H1 (cell line): ENCODE results near the gene PERCC1. TPM values are rescaled to one million over a fixed set of nuclear protein-coding genes. Genes with fewer than 3 reads are reported as not detected.

ENCODE experiments used
- PHF8 ChIP-seq: fragments of 200-600 bp; sonication (generic); conservative IDR thresholded peaks from 2 replicates; pipeline ENCODE4 v1.7.1; 2012; ENCODE audit warnings: low read depth, mild to moderate bottlenecking, inconsistent platforms, low read length, moderate library complexity
- RNF2 ChIP-seq: fragments of 200-900, 300-1000 bp; sonication (generic); IDR thresholded peaks from 2 replicates; pipeline ENCODE4 v1.7.1; 2016; ENCODE audit warnings: borderline replicate concordance, low read depth, mild to moderate bottlenecking, antibody characterized with exemption, low read length; ENCODE audit not compliant: poor library complexity, severe bottlenecking; ENCODE audit errors: missing control alignments
- polyA plus RNA-seq, 7 experiments: library from polyadenylated mRNA; depleted of rRNA in 3 of 7; stranded (reverse) in 5 of 7; unstranded in 2 of 7; fragments of >200 nt in 5 of 7; fragments of 200-250 nt in 2 of 7; gene quantifications; 1 replicate in 5 of 7; 2 replicates in 1 of 7; 4 replicates in 1 of 7; pipeline versions ENCODE4 v1.2.1 to v1.2.3, GENCODE V29; 2011 to 2013; ENCODE audit warnings: missing spikeins in 2 of 7, mixed read lengths in 2 of 7
- total RNA-seq: library from RNA; stranded (reverse); fragmentation: NEBNext Ultra II Directional; extraction: Animal tissue kit (Norgen Biotek cat#: 25700); gene quantifications from 2 replicates; pipeline ENCODE4 v1.2.1, GENCODE V29; 2021
- TF ChIP-seq, protein P1 (sequence below): fragments of 300-600 bp; sonication (generic); IDR thresholded peaks from 2 replicates; pipeline ENCODE4 v1.7.1; 2012; ENCODE audit warnings: low read length, moderate library complexity, mild to moderate bottlenecking, inconsistent platforms; ENCODE audit not compliant: insufficient replicate concordance

Gene PERCC1
- total and polyA plus RNA-seq, 2 of the 8 experiments (the other 6 are each of a cell fraction or from before 2014, with no cell fraction given), result not detected

DNA sequence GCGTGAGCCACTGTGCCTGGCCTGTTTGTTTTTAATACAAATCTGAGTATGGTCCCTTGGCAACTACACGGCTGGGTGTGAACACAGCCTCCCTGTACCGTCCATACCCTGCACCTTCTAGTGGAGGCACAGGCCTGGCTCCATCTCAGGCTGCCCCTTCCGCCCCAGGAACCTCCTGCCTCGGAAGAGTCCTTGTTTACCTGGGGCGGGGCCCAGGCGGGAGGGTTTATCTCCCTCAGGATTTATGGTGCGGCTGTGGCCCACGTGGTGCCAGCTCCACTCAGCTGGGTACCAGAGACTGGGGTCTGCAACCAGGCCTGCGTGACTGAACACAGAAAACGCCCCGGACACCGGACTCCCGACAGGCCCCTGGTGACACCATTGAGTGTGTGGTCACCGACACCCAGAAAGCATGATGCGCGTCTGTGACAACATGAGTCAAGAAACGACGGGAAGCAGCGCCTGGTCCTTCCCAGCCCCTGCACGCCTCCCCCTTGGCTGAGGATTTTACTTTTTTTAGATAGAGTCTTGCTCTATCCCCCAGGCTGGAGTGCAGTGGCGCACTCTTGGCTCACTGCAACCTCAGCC is 35.3 kb upstream of the PERCC1 start (continued):
- TF ChIP-seq, protein P1, sequence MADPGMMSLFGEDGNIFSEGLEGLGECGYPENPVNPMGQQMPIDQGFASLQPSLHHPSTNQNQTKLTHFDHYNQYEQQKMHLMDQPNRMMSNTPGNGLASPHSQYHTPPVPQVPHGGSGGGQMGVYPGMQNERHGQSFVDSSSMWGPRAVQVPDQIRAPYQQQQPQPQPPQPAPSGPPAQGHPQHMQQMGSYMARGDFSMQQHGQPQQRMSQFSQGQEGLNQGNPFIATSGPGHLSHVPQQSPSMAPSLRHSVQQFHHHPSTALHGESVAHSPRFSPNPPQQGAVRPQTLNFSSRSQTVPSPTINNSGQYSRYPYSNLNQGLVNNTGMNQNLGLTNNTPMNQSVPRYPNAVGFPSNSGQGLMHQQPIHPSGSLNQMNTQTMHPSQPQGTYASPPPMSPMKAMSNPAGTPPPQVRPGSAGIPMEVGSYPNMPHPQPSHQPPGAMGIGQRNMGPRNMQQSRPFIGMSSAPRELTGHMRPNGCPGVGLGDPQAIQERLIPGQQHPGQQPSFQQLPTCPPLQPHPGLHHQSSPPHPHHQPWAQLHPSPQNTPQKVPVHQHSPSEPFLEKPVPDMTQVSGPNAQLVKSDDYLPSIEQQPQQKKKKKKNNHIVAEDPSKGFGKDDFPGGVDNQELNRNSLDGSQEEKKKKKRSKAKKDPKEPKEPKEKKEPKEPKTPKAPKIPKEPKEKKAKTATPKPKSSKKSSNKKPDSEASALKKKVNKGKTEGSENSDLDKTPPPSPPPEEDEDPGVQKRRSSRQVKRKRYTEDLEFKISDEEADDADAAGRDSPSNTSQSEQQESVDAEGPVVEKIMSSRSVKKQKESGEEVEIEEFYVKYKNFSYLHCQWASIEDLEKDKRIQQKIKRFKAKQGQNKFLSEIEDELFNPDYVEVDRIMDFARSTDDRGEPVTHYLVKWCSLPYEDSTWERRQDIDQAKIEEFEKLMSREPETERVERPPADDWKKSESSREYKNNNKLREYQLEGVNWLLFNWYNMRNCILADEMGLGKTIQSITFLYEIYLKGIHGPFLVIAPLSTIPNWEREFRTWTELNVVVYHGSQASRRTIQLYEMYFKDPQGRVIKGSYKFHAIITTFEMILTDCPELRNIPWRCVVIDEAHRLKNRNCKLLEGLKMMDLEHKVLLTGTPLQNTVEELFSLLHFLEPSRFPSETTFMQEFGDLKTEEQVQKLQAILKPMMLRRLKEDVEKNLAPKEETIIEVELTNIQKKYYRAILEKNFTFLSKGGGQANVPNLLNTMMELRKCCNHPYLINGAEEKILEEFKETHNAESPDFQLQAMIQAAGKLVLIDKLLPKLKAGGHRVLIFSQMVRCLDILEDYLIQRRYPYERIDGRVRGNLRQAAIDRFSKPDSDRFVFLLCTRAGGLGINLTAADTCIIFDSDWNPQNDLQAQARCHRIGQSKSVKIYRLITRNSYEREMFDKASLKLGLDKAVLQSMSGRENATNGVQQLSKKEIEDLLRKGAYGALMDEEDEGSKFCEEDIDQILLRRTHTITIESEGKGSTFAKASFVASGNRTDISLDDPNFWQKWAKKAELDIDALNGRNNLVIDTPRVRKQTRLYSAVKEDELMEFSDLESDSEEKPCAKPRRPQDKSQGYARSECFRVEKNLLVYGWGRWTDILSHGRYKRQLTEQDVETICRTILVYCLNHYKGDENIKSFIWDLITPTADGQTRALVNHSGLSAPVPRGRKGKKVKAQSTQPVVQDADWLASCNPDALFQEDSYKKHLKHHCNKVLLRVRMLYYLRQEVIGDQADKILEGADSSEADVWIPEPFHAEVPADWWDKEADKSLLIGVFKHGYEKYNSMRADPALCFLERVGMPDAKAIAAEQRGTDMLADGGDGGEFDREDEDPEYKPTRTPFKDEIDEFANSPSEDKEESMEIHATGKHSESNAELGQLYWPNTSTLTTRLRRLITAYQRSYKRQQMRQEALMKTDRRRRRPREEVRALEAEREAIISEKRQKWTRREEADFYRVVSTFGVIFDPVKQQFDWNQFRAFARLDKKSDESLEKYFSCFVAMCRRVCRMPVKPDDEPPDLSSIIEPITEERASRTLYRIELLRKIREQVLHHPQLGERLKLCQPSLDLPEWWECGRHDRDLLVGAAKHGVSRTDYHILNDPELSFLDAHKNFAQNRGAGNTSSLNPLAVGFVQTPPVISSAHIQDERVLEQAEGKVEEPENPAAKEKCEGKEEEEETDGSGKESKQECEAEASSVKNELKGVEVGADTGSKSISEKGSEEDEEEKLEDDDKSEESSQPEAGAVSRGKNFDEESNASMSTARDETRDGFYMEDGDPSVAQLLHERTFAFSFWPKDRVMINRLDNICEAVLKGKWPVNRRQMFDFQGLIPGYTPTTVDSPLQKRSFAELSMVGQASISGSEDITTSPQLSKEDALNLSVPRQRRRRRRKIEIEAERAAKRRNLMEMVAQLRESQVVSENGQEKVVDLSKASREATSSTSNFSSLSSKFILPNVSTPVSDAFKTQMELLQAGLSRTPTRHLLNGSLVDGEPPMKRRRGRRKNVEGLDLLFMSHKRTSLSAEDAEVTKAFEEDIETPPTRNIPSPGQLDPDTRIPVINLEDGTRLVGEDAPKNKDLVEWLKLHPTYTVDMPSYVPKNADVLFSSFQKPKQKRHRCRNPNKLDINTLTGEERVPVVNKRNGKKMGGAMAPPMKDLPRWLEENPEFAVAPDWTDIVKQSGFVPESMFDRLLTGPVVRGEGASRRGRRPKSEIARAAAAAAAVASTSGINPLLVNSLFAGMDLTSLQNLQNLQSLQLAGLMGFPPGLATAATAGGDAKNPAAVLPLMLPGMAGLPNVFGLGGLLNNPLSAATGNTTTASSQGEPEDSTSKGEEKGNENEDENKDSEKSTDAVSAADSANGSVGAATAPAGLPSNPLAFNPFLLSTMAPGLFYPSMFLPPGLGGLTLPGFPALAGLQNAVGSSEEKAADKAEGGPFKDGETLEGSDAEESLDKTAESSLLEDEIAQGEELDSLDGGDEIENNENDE, result no peak
- TF ChIP-seq PHF8 (no peak), RNF2 (no peak)
